Stimulated activated effector memory CD8-positive, alpha-beta T cell treated with anti-CD3 and anti-CD28 coated beads, Interleukin-12 subunit alpha, Interleukin-12 subunit beta, amount 100 ng/mL, for 72 hours (primary cell): ENCODE measurements around the gene CNTNAP2.

ENCODE experiments used
- ATAC-seq: fragments of 150-1000 bp; cut with Tn5 transposase; 2 replicates; pipeline ENCODE4 v1.10.0; 2021
- DNase-seq, 2 donors: peaks; one replicate each; pipeline ENCODE4 v3.0.0; 2021 to 2022; ENCODE audit warnings: low spot score in 2 of 2
- H3K27ac Mint-ChIP-seq: one replicate; pipeline ENCODE4 v1.8.0; 2022; ENCODE audit warnings: mild to moderate bottlenecking, mixed read lengths
- H3K36me3 Mint-ChIP-seq: one replicate; pipeline ENCODE4 v1.8.0; 2022; ENCODE audit warnings: mild to moderate bottlenecking, mixed read lengths
- H3K4me1 Mint-ChIP-seq: one replicate; pipeline ENCODE4 v1.8.0; 2022; ENCODE audit warnings: mixed read lengths
- H3K4me3 Mint-ChIP-seq: one replicate; pipeline ENCODE4 v1.8.0; 2022; ENCODE audit warnings: mild to moderate bottlenecking, mixed read lengths
- H3K9me3 Mint-ChIP-seq: one replicate; pipeline ENCODE4 v1.8.0; 2022; ENCODE audit warnings: mixed read lengths

Gene CNTNAP2

GRCh38 chr7:148121401-148121800, 2004.8 kb downstream of the CNTNAP2 start:
- no peak for DNase-seq
- H3K4me3 Mint-ChIP-seq: no peak overlapping the region
- H3K4me1 Mint-ChIP-seq: no peaks in the 10 kb centered on the region
- peaks cover 15% of the 10 kb centered on the region for H3K9me3 Mint-ChIP-seq
- H3K36me3 Mint-ChIP-seq: no peaks in the 10 kb centered on the region
- H3K27ac Mint-ChIP-seq: no peak overlapping the region
- ATAC-seq: no peak

GRCh38 chr7:148121847-148122246, 2005.2 kb downstream of the CNTNAP2 start:
- no peak overlapping the region for H3K4me3 Mint-ChIP-seq
- ATAC-seq (no peak), DNase-seq (no peak)
- no peaks in the 10 kb centered on the region for H3K4me1 Mint-ChIP-seq
- no peak overlapping the region for H3K27ac Mint-ChIP-seq
- H3K36me3 Mint-ChIP-seq: no peaks in the 10 kb centered on the region
- peaks cover 18% of the 10 kb centered on the region for H3K9me3 Mint-ChIP-seq

GRCh38 chr7:148124477-148124876, 2007.9 kb downstream of the CNTNAP2 start:
- no peak overlapping the region for H3K27ac Mint-ChIP-seq

GRCh38 chr7:148127374-148127773, 2010.8 kb downstream of the CNTNAP2 start:
- Mint-ChIP-seq H3K27ac (no peak overlapping the region), H3K36me3 (no peaks in the 10 kb centered on the region), H3K9me3 (peaks cover 16% of the 10 kb centered on the region), H3K4me3 (no peak overlapping the region), H3K4me1 (no peaks in the 10 kb centered on the region)
- DNase-seq: no peak
- no peak for ATAC-seq

More at GRCh38 chr7:148124477-148124876, 2007.9 kb downstream of the CNTNAP2 start:
- H3K36me3 Mint-ChIP-seq: no peaks in the 10 kb centered on the region
- no peak overlapping the region for H3K4me3 Mint-ChIP-seq
- H3K4me1 Mint-ChIP-seq: no peaks in the 10 kb centered on the region
- ATAC-seq: no peak
- H3K9me3 Mint-ChIP-seq: peaks cover 18% of the 10 kb centered on the region
- DNase-seq: no peak

GRCh38 chr7:148129023-148129422, 2012.4 kb downstream of the CNTNAP2 start:
- peaks cover 11% of the 10 kb centered on the region for H3K9me3 Mint-ChIP-seq
- H3K36me3 Mint-ChIP-seq: no peaks in the 10 kb centered on the region
- H3K4me1 Mint-ChIP-seq: no peaks in the 10 kb centered on the region
- no peak overlapping the region for H3K4me3 Mint-ChIP-seq
- H3K27ac Mint-ChIP-seq: no peak overlapping the region
- DNase-seq (no peak), ATAC-seq (no peak)

- DNase-seq (no peak), ATAC-seq (no peak)
- Mint-ChIP-seq H3K4me3 (no peak overlapping the region), H3K4me1 (no peaks in the 10 kb centered on the region), H3K9me3 (no peaks in the 10 kb centered on the region), H3K36me3 (no peaks in the 10 kb centered on the region), H3K27ac (no peak overlapping the region)
Measured at GRCh38 chr7:148135116-148135515, 2018.5 kb downstream of the CNTNAP2 start.

- H3K9me3 Mint-ChIP-seq: no peaks in the 10 kb centered on the region
- DNase-seq (no peak), ATAC-seq (no peak)
- H3K4me3 Mint-ChIP-seq: no peak overlapping the region
- no peaks in the 10 kb centered on the region for H3K4me1 Mint-ChIP-seq
- H3K36me3 Mint-ChIP-seq: no peaks in the 10 kb centered on the region
- no peak overlapping the region for H3K27ac Mint-ChIP-seq
Measured at GRCh38 chr7:148135997-148136396, 2019.4 kb downstream of the CNTNAP2 start.

- Mint-ChIP-seq H3K36me3 (no peaks in the 10 kb centered on the region), H3K27ac (no peak overlapping the region), H3K9me3 (no peaks in the 10 kb centered on the region), H3K4me3 (no peak overlapping the region), H3K4me1 (no peaks in the 10 kb centered on the region)
- ATAC-seq (no peak), DNase-seq (no peak)
Measured at GRCh38 chr7:148142660-148143248, 2026.2 kb downstream of the CNTNAP2 start.

- DNase-seq (no peak), ATAC-seq (no peak)
- Mint-ChIP-seq H3K9me3 (peaks cover 5% of the 10 kb centered on the region), H3K27ac (no peak overlapping the region), H3K36me3 (no peaks in the 10 kb centered on the region), H3K4me1 (no peaks in the 10 kb centered on the region), H3K4me3 (no peak overlapping the region)
Measured at GRCh38 chr7:148144827-148145226, 2028.2 kb downstream of the CNTNAP2 start.

GRCh38 chr7:148146346-148146745, 2029.7 kb downstream of the CNTNAP2 start:
- Mint-ChIP-seq H3K4me1 (no peaks in the 10 kb centered on the region), H3K4me3 (no peak overlapping the region), H3K27ac (no peak overlapping the region), H3K9me3 (peaks cover 7% of the 10 kb centered on the region), H3K36me3 (no peaks in the 10 kb centered on the region)
- ATAC-seq: no peak
- DNase-seq: no peak

- no peak overlapping the region for H3K4me3 Mint-ChIP-seq
- no peak for DNase-seq
- no peak overlapping the region for H3K27ac Mint-ChIP-seq
- no peaks in the 10 kb centered on the region for H3K36me3 Mint-ChIP-seq
- ATAC-seq: no peak
- no peaks in the 10 kb centered on the region for H3K4me1 Mint-ChIP-seq
- peaks cover 10% of the 10 kb centered on the region for H3K9me3 Mint-ChIP-seq
Measured at GRCh38 chr7:148147438-148147837, 2030.8 kb downstream of the CNTNAP2 start.

GRCh38 chr7:148148456-148148855, 2031.9 kb downstream of the CNTNAP2 start:
- Mint-ChIP-seq H3K4me3 (no peak overlapping the region), H3K4me1 (no peaks in the 10 kb centered on the region), H3K36me3 (no peaks in the 10 kb centered on the region), H3K9me3 (peaks cover 10% of the 10 kb centered on the region), H3K27ac (no peak overlapping the region)
- ATAC-seq (no peak), DNase-seq (no peak)

- no peak for DNase-seq
- H3K4me3 Mint-ChIP-seq: no peak overlapping the region
- peaks cover 10% of the 10 kb centered on the region for H3K9me3 Mint-ChIP-seq
- ATAC-seq: no peak
- no peak overlapping the region for H3K27ac Mint-ChIP-seq
- no peaks in the 10 kb centered on the region for H3K4me1 Mint-ChIP-seq
- no peaks in the 10 kb centered on the region for H3K36me3 Mint-ChIP-seq
Measured at GRCh38 chr7:148149730-148150129, 2033.1 kb downstream of the CNTNAP2 start.

- ATAC-seq: no peak
- Mint-ChIP-seq H3K9me3 (peaks cover 12% of the 10 kb centered on the region), H3K4me1 (no peaks in the 10 kb centered on the region), H3K36me3 (no peaks in the 10 kb centered on the region), H3K4me3 (no peak overlapping the region), H3K27ac (no peak overlapping the region)
- DNase-seq: no peak
Measured at GRCh38 chr7:148151778-148152177, 2035.2 kb downstream of the CNTNAP2 start.

GRCh38 chr7:148153616-148154284, 2037.1 kb downstream of the CNTNAP2 start:
- ATAC-seq (peak; percentile 50), DNase-seq (no peak)
- H3K9me3 Mint-ChIP-seq: peaks cover 12% of the 10 kb centered on the region
- no peaks in the 10 kb centered on the region for H3K36me3 Mint-ChIP-seq
- H3K4me3 Mint-ChIP-seq: no peak overlapping the region
- H3K4me1 Mint-ChIP-seq: no peaks in the 10 kb centered on the region
- H3K27ac Mint-ChIP-seq: no peak overlapping the region

GRCh38 chr7:148155000-148155399, 2038.4 kb downstream of the CNTNAP2 start:
- H3K4me1 Mint-ChIP-seq: no peaks in the 10 kb centered on the region
- H3K27ac Mint-ChIP-seq: no peak overlapping the region
- no peak overlapping the region for H3K4me3 Mint-ChIP-seq
- H3K9me3 Mint-ChIP-seq: peaks cover 7% of the 10 kb centered on the region
- H3K36me3 Mint-ChIP-seq: no peaks in the 10 kb centered on the region
- ATAC-seq (no peak), DNase-seq (no peak)
